Mesenchymal stem cell (in vitro differentiated cells and primary cell): ENCODE data around the gene CDR2.

ENCODE experiments used
- DNase-seq: peaks from one replicate; pipeline ENCODE4 v3.0.0-alpha.2; 2013
- H2AFZ ChIP-seq: one replicate; pipeline ENCODE4 v1.6.1; 2013; ENCODE audit warnings: low read depth, mild to moderate bottlenecking, control low read depth, inconsistent platforms, low read length, moderate library complexity
- H2AK5ac ChIP-seq: 2 replicates; pipeline ENCODE4 v1.6.1; 2013; ENCODE audit warnings: low read length, moderate library complexity, mild to moderate bottlenecking, inconsistent platforms; ENCODE audit not compliant: severe bottlenecking
- H2BK120ac ChIP-seq: one replicate; pipeline ENCODE4 v1.6.1; 2013; ENCODE audit warnings: low read depth, mild to moderate bottlenecking, inconsistent platforms, low read length, moderate library complexity
- H2BK12ac ChIP-seq, 2 experiments: one replicate each; pipeline ENCODE4 v1.6.1; 2013; ENCODE audit warnings: inconsistent platforms in 2 of 2, low read length in 2 of 2, mild to moderate bottlenecking in 2 of 2, moderate library complexity in 2 of 2, control low read depth in 1 of 2
- H2BK15ac ChIP-seq: one replicate; pipeline ENCODE4 v1.6.1; 2013; ENCODE audit warnings: mild to moderate bottlenecking, low read depth, inconsistent platforms; ENCODE audit not compliant: poor library complexity, severe bottlenecking
- H2BK5ac ChIP-seq: 2 replicates; pipeline ENCODE4 v1.6.1; 2013; ENCODE audit warnings: low read depth, mild to moderate bottlenecking, low read length, control low read depth, inconsistent platforms; ENCODE audit not compliant: poor library complexity, severe bottlenecking
- H3K14ac ChIP-seq, 2 experiments: one replicate each; pipeline ENCODE4 v1.6.1; 2013; ENCODE audit warnings: inconsistent platforms in 2 of 2, low read length in 2 of 2, control low read depth in 1 of 2, mild to moderate bottlenecking in 1 of 2, moderate library complexity in 1 of 2
- H3K18ac ChIP-seq, 2 experiments: one replicate each; pipeline ENCODE4 v1.6.1; 2013; ENCODE audit warnings: inconsistent platforms in 2 of 2, low read length in 2 of 2, control low read depth in 1 of 2, low read depth in 1 of 2, mild to moderate bottlenecking in 1 of 2
- H3K23ac ChIP-seq, 2 experiments: one replicate each; pipeline ENCODE4 v1.6.1; 2013; ENCODE audit warnings: inconsistent platforms in 2 of 2, low read length in 2 of 2, mild to moderate bottlenecking in 2 of 2, moderate library complexity in 2 of 2, control low read depth in 1 of 2
- H3K27ac ChIP-seq: 2 replicates; pipeline ENCODE4 v1.5.1; 2013; ENCODE audit warnings: mild to moderate bottlenecking, moderate library complexity, low read length, control low read depth, inconsistent platforms; ENCODE audit not compliant: poor library complexity, severe bottlenecking
- H3K27me3 ChIP-seq, 2 experiments: 2 replicates each; pipeline versions ENCODE4 v1.6.1 to v1.7.0; 2013; ENCODE audit warnings: low read length in 2 of 2, mild to moderate bottlenecking in 2 of 2, moderate library complexity in 2 of 2, control low read depth in 1 of 2, inconsistent platforms in 1 of 2; ENCODE audit not compliant: control insufficient read depth in 1 of 2, insufficient read depth in 1 of 2
- H3K36me3 ChIP-seq, 2 experiments: 2 replicates each; pipeline versions ENCODE4 v1.6.1 to v1.7.0; 2013; ENCODE audit warnings: low read length in 2 of 2, control low read depth in 1 of 2, inconsistent platforms in 1 of 2, low read depth in 1 of 2, mild to moderate bottlenecking in 1 of 2; ENCODE audit not compliant: insufficient read depth in 2 of 2, control insufficient read depth in 1 of 2
- H3K4ac ChIP-seq, 2 experiments: one replicate each; pipeline ENCODE4 v1.6.1; 2013; ENCODE audit warnings: inconsistent platforms in 2 of 2, low read length in 2 of 2, mild to moderate bottlenecking in 2 of 2, moderate library complexity in 2 of 2, control low read depth in 1 of 2, low read depth in 1 of 2
- H3K4me1 ChIP-seq: 2 replicates; pipeline ENCODE4 v1.6.1; 2013; ENCODE audit warnings: low read depth, low read length, control low read depth; ENCODE audit not compliant: control insufficient read depth, insufficient read depth
- H3K4me2 ChIP-seq: 2 replicates; pipeline ENCODE4 v1.6.1; 2013; ENCODE audit warnings: low read length, mild to moderate bottlenecking, inconsistent platforms; ENCODE audit not compliant: poor library complexity, severe bottlenecking
- H3K4me3 ChIP-seq, 2 experiments: 2 replicates each; pipeline versions ENCODE4 v1.5.1 to v1.7.0; 2013; ENCODE audit warnings: low read length in 2 of 2, mild to moderate bottlenecking in 2 of 2, control low read depth in 1 of 2, low read depth in 1 of 2; ENCODE audit not compliant: insufficient read depth in 1 of 2
- H3K79me1 ChIP-seq: replicated peaks from 2 replicates; pipeline ENCODE4 v1.6.1; 2013; ENCODE audit warnings: mild to moderate bottlenecking, control low read depth, low read length, inconsistent platforms; ENCODE audit not compliant: poor library complexity, severe bottlenecking
- H3K9ac ChIP-seq: 2 replicates; pipeline ENCODE4 v1.7.0; 2013; ENCODE audit warnings: mild to moderate bottlenecking, low read length, moderate library complexity
- H3K9me3 ChIP-seq: 2 replicates; pipeline ENCODE4 v1.7.0; 2013; ENCODE audit warnings: mild to moderate bottlenecking, low read length; ENCODE audit not compliant: control insufficient read depth
- H4K8ac ChIP-seq: one replicate; pipeline ENCODE4 v1.6.1; 2013; ENCODE audit warnings: inconsistent platforms, mild to moderate bottlenecking, low read length, moderate library complexity
- H4K91ac ChIP-seq: one replicate; pipeline ENCODE4 v1.6.1; 2013; ENCODE audit warnings: mild to moderate bottlenecking, low read length, inconsistent platforms
- WGBS: methylation state at CpG from one replicate; pipeline ENCODE4 v1.1.7; 2013; ENCODE audit warnings: mixed read lengths; 5-methylcytosine and 5-hydroxymethylcytosine counted together

Gene CDR2

DNA sequence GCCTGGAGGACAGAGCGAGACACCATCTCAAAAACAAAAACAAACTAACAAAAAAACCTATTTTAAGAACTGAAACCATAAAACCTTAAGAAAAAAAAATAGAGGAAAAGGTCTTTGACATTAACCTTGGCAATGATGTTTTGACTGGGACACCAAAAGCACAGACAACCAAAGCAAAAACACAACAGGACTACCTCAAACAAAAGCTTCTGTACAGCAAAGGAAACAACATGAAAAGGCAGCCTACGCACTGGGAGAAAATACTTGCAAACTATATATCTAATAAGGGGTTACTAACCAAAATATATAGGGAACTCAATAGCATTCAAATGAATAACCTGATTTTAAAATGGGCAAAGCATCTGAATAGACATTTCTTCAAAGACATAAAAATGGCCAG lies 32.3 kb downstream of the CDR2 start:
- H3K23ac ChIP-seq: no peak overlapping the region
- no peak overlapping the region for H3K14ac ChIP-seq
- no peak overlapping the region for H2AK5ac ChIP-seq
- no peak overlapping the region for H4K8ac ChIP-seq
- no peak overlapping the region for H3K4ac ChIP-seq
- no peak overlapping the region for H3K4me3 ChIP-seq
- H3K18ac ChIP-seq: no peak overlapping the region
- no peak overlapping the region for H2BK12ac ChIP-seq
- H3K27me3 ChIP-seq: no peaks in the 10 kb centered on the region
- WGBS: no CpG with 5 or more reads among the region's 2 CpGs
- H3K79me1 ChIP-seq: peaks cover 24% of the 10 kb centered on the region
- no peak overlapping the region for H2BK120ac ChIP-seq
- peaks cover 1% of the 10 kb centered on the region for H3K4me1 ChIP-seq
- no peak overlapping the region for H2BK5ac ChIP-seq
- DNase-seq: no peak
- peaks cover 28 to 73% of the 10 kb centered on the region in 2 experiments for H3K36me3 ChIP-seq
- H3K4me2 ChIP-seq: no peak overlapping the region
- H2BK15ac ChIP-seq: no peak overlapping the region
- no peak overlapping the region for H4K91ac ChIP-seq
- no peak overlapping the region for H3K27ac ChIP-seq
- H3K9me3 ChIP-seq: peaks cover 35% of the 10 kb centered on the region
- no peak overlapping the region for H2AFZ ChIP-seq
- no peak overlapping the region for H3K9ac ChIP-seq

DNA sequence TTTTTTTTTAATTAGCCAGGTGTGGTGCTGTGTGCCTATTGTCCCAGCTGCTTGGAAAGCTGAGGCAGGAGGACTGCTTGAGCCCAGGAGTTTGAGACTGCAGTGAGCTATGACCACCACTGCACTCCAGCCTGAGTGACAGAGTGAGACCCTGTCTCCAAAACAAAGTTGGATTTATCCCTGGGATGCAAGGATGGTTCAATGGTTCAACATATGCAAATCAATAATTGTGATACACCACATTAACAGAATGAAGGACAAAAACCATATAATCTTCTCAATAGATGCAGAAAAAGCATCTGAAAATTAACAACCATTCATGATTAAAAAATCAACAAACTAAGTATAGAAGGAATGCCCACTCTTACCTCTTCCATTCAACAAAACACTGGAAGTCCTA lies 33.5 kb downstream of the CDR2 start:
- peaks cover 26 to 73% of the 10 kb centered on the region in 2 experiments for H3K36me3 ChIP-seq
- no peaks in the 10 kb centered on the region for H3K27me3 ChIP-seq
- no peak for DNase-seq
- H4K91ac ChIP-seq: no peak overlapping the region
- no peak overlapping the region for H2AK5ac ChIP-seq
- no peak overlapping the region for H2BK120ac ChIP-seq
- no peak overlapping the region for H3K23ac ChIP-seq
- no peak overlapping the region for H3K4ac ChIP-seq
- no peak overlapping the region for H4K8ac ChIP-seq
- H2AFZ ChIP-seq: no peak overlapping the region
- H3K18ac ChIP-seq: no peak overlapping the region
- H3K14ac ChIP-seq: no peak overlapping the region
- H2BK12ac ChIP-seq: no peak overlapping the region
- H3K4me2 ChIP-seq: no peak overlapping the region
- no peak overlapping the region for H3K4me3 ChIP-seq
- peaks cover 46% of the 10 kb centered on the region for H3K9me3 ChIP-seq
- no peak overlapping the region for H3K9ac ChIP-seq
- no peak overlapping the region for H3K27ac ChIP-seq
- peaks cover 1% of the 10 kb centered on the region for H3K4me1 ChIP-seq
- no peak overlapping the region for H2BK5ac ChIP-seq
- H2BK15ac ChIP-seq: no peak overlapping the region
- H3K79me1 ChIP-seq: peaks cover 25% of the 10 kb centered on the region

DNA sequence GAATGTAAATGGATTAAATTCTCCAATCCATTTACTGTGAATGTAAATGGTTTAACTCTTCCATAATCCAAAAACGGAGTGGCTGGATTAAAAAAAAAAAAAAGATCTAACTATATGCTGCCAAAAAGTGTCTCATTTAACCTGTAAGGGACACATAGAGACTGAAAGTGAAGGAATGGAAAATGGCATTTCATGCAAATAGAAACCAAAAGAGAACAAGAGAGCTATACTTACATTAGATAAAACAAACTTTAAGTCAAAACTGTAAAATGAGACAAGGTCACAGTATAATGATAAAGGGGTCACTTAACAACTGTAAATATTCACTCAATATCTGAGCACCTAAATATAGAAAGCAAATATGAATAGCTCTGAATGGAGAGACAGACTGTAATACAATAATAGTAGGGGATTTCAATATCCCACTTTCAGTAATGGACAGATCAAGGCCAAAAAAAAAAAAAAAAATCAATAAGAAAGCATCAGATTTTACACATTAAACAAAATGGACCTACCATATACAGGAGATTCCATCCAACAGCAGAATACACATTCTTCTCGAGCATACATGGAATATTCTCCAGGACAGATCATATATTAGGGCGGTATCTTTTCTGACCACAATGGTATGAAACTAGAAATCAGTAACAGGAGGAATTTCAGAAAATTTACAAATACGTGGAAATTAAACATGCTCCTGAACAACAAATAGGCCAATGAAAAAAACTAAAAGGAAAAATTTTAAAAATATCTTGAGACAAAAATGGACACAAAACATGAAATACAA lies 36.4 kb downstream of the CDR2 start:
- H3K4me3 ChIP-seq: no peak overlapping the region

DNA sequence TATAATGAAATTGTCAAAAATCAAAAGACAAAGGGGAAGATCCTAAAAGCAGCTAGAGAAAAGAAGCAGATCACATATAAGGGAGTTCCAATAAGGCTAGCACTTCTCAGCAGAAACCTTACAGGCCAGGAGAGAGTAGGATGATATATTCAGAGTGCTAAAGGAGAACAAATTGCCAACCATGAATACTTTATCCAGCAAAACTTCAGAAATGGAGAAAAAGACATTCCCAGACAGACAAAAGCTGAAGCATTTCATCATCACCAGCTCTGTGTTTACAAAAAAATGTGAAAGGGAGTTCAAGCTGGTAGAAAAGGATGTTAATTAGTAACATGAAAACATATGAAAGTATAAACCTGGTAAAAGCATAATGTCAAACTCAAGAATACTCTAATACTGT lies 37.4 kb downstream of the CDR2 start:
- H3K9ac ChIP-seq: no peak overlapping the region
- no peak overlapping the region for H3K14ac ChIP-seq
- no peak overlapping the region for H3K18ac ChIP-seq
- H3K4ac ChIP-seq: no peak overlapping the region
- peaks cover 21% of the 10 kb centered on the region for H3K79me1 ChIP-seq
- peaks cover 31 to 83% of the 10 kb centered on the region in 2 experiments for H3K36me3 ChIP-seq
- H2BK12ac ChIP-seq: no peak overlapping the region
- H4K8ac ChIP-seq: no peak overlapping the region
- no peak overlapping the region for H3K4me2 ChIP-seq
- no peak overlapping the region for H2BK15ac ChIP-seq
- H3K27me3 ChIP-seq: no peaks in the 10 kb centered on the region
- H2BK120ac ChIP-seq: no peak overlapping the region
- no peak overlapping the region for H2AK5ac ChIP-seq
- no peak overlapping the region for H2BK5ac ChIP-seq
- H3K4me1 ChIP-seq: peaks cover 1% of the 10 kb centered on the region
- no peak overlapping the region for H4K91ac ChIP-seq
- H3K27ac ChIP-seq: no peak overlapping the region
- no peak overlapping the region for H2AFZ ChIP-seq
- no peak overlapping the region for H3K23ac ChIP-seq
- peaks cover 46% of the 10 kb centered on the region for H3K9me3 ChIP-seq
- DNase-seq: no peak
- H3K4me3 ChIP-seq: no peak overlapping the region

More for the DNA sequence above, 36.4 kb downstream of the CDR2 start:
- H3K14ac ChIP-seq: no peak overlapping the region
- H2AK5ac ChIP-seq: no peak overlapping the region
- no peak overlapping the region for H3K4ac ChIP-seq
- no peak overlapping the region for H2BK12ac ChIP-seq
- no peak overlapping the region for H2AFZ ChIP-seq
- H3K9ac ChIP-seq: no peak overlapping the region
- H3K36me3 ChIP-seq: peaks cover 29 to 86% of the 10 kb centered on the region in 2 experiments
- peaks cover 23% of the 10 kb centered on the region for H3K79me1 ChIP-seq
- no peak overlapping the region for H3K18ac ChIP-seq
- H4K8ac ChIP-seq: no peak overlapping the region
- no peak overlapping the region for H3K4me2 ChIP-seq
- no peak overlapping the region for H4K91ac ChIP-seq
- 100% methylated on average over 1 of the region's 4 CpGs for WGBS
- peaks cover 46% of the 10 kb centered on the region for H3K9me3 ChIP-seq
- H2BK120ac ChIP-seq: no peak overlapping the region
- H2BK15ac ChIP-seq: no peak overlapping the region
- no peak overlapping the region for H3K23ac ChIP-seq
- H3K27ac ChIP-seq: peak overlapping the region; percentile 67
- no peaks in the 10 kb centered on the region for H3K27me3 ChIP-seq
- DNase-seq: no peak
- H3K4me1 ChIP-seq: peaks cover 1% of the 10 kb centered on the region
- no peak overlapping the region for H2BK5ac ChIP-seq
